ENCODE results near the gene HSPA1L. TPM values are rescaled to one million over a fixed set of nuclear protein-coding genes. Genes with fewer than 3 reads are reported as not detected.

The HSPA1L gene
- total and polyA plus RNA-seq, 2 donors (not counting 1 experiment from before 2014, with no cell fraction given) = 0.81 to 2.0 TPM

DNA sequence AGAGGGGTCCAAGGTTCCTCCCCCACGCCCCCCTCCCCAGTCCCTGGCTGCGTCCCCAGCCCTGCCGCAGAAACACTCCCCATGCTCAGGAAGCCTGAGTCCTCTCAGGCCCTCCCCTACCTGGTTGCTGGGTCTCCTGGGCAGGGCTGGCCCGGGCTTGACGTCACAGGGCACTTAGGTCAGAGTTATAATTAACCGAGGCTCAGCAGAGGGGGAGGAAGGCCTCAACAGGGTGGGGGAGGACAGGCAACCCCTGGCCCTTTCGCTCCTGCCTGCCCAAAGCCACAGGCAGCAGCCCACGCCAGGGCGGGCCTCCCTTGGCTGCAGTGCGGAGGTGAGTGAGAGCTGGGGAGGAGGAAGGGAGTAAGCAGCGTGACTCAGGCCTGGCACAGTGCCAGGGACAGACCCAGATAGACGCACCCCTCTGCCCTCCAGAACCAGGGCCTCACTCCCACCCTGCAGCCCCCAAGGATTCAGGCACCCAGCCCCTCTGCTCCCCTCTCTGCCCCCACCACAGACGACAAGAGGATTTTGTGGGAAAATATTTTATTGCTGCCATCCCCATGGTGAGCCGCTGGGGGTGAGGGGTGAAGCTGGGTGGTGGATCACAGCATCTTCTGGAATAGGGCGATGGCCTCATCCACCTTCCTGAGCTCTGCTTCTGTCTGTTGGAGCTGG lies 38.0 kb downstream of the HSPA1L start, which contains the start of gene VWA7:
Gene VWA7, minus strand, starts transcription at position 340 of the 678 bp plus-strand sequence. CDS start 549 bp downstream, outside the sequence.
- H3K79me2 ChIP-seq (ENCODE audit: control insufficient read depth, insufficient read depth, low read length) = no peaks in the 10 kb centered on the region
- Mint-ChIP-seq H3K4me3 (peak within 1 kb of the TSS; percentile 64), H3K27me3 (no peaks in the 10 kb centered on the region), H3K4me1 (peaks cover 23% of the 10 kb centered on the region), H3K9me3 (ENCODE audit: insufficient read depth) (no peaks in the 10 kb centered on the region), H3K27ac (peak within 1 kb of the TSS; percentile 90)
- H3K27ac ChIP-seq (ENCODE audit: low read length in 2 of 2) = peak within 1 kb of the TSS; percentile 66 to 67
- ChIA-PET POLR2A (interaction anchor here (0.6 kb wide), 2 partner anchors 31 to 37 kb away, joined by 3 to 5 read pairs; no protein-coding TSS in a partner anchor), CTCF (interaction anchor here (0.9 to 1.6 kb wide), 3 partner anchors 14 to 36 kb away, joined by 4 read pairs; partner anchors contain the start of gene VARS1)
- TF ChIP-seq, protein P1, sequence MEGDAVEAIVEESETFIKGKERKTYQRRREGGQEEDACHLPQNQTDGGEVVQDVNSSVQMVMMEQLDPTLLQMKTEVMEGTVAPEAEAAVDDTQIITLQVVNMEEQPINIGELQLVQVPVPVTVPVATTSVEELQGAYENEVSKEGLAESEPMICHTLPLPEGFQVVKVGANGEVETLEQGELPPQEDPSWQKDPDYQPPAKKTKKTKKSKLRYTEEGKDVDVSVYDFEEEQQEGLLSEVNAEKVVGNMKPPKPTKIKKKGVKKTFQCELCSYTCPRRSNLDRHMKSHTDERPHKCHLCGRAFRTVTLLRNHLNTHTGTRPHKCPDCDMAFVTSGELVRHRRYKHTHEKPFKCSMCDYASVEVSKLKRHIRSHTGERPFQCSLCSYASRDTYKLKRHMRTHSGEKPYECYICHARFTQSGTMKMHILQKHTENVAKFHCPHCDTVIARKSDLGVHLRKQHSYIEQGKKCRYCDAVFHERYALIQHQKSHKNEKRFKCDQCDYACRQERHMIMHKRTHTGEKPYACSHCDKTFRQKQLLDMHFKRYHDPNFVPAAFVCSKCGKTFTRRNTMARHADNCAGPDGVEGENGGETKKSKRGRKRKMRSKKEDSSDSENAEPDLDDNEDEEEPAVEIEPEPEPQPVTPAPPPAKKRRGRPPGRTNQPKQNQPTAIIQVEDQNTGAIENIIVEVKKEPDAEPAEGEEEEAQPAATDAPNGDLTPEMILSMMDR (IDR thresholded peaks at IDR 0.05) = no peak
- TF ChIP-seq EZH2 (IDR thresholded peaks at IDR 0.05; ENCODE audit: borderline replicate concordance, insufficient read depth, low read depth, low read length, poor library complexity, severe bottlenecking) = no peak
- no peaks in the 10 kb centered on the region for H3K9me3 ChIP-seq (ENCODE audit: control extremely low read depth in 1 of 3, control insufficient read depth in 2 of 3, insufficient read depth in 1 of 3, low read length in 2 of 3)
- H3K4me3 ChIP-seq (ENCODE audit: control extremely low read depth in 1 of 5, extremely low read depth in 1 of 5, insufficient read depth in 1 of 5, low read depth in 2 of 5, low read length in 4 of 5) = peak within 1 kb of the TSS in 2 of 5 experiments; percentile 5 to 21
- WGBS (ENCODE audit: insufficient coverage) = 6% methylated on average over 5 of the region's 15 CpGs
- no peaks in the 10 kb centered on the region for H3K27me3 ChIP-seq (replicated peaks in 1 of 4; ENCODE audit: control extremely low read depth in 1 of 4, control insufficient read depth in 3 of 4, insufficient read depth in 4 of 4, low read length in 3 of 4)
- peak within 1 kb of the TSS; percentile 43 for H3K9ac ChIP-seq (ENCODE audit: low read length)
- DNase-seq (peak; percentile 85), ATAC-seq (ENCODE audit: low read depth) (peak; percentile 88)
- intact Hi-C loops (cut with micrococcal nuclease) = loop anchor here (2.0 kb wide), 2 partner anchors 18 to 38 kb away; partner anchors contain the start of gene VARS1
- H3K4me2 ChIP-seq (replicated peaks; ENCODE audit: low read depth, low read length, poor library complexity, severe bottlenecking) = peak within 1 kb of the TSS; percentile 72
- peaks cover 0 to 42% of the 10 kb centered on the region in 2 experiments for H3K36me3 ChIP-seq (replicated peaks in 1 of 2; ENCODE audit: control extremely low read depth in 1 of 2, control insufficient read depth in 1 of 2, extremely low read depth in 1 of 2, insufficient read depth in 2 of 2, low read length in 1 of 2)
- no peaks in the 10 kb centered on the region for H4K20me1 ChIP-seq (ENCODE audit: control insufficient read depth, insufficient read depth, low read length, poor library complexity, severe bottlenecking)
- peaks cover 15 to 28% of the 10 kb centered on the region in 2 donors for H3K4me1 ChIP-seq (ENCODE audit: control insufficient read depth in 2 of 2, insufficient read depth in 2 of 2, low read length in 2 of 2)
- H2AFZ ChIP-seq (ENCODE audit: insufficient read depth, low read depth, low read length, poor library complexity, severe bottlenecking) = peak within 1 kb of the TSS; percentile 65
